ENCODE results near the gene RABGAP1L.
A peak's percentile ranks its signal among the peaks of the same experiment; 100 is the strongest.

The RABGAP1L gene

GRCh38 chr1:174984952-174985351 lies 825.6 kb downstream of the RABGAP1L start:
- no peak for DNase-seq

DNA sequence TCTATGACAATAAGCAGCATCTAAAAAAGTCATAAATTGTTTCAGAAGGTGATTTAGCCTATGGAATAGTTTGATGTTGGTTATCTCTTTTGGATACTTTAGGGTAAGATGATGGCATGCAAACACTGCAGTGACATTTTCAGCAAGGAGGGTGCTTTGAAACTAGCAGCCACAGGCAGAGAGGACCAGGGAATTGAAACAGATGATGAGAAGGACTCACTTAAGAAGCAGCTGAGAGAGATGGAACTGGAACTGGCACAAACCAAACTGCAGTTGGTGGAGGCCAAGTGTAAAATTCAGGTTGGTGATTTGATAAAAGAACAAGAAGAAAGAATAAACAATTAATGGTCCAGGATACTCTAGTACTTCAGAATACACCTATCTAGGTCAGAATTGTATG lies 829.2 kb downstream of the RABGAP1L start:
- DNase-seq: no peak

- no peak for DNase-seq
These were observed 829.7 kb downstream of the RABGAP1L start for GRCh38 chr1:174988986-174989385.

DNA sequence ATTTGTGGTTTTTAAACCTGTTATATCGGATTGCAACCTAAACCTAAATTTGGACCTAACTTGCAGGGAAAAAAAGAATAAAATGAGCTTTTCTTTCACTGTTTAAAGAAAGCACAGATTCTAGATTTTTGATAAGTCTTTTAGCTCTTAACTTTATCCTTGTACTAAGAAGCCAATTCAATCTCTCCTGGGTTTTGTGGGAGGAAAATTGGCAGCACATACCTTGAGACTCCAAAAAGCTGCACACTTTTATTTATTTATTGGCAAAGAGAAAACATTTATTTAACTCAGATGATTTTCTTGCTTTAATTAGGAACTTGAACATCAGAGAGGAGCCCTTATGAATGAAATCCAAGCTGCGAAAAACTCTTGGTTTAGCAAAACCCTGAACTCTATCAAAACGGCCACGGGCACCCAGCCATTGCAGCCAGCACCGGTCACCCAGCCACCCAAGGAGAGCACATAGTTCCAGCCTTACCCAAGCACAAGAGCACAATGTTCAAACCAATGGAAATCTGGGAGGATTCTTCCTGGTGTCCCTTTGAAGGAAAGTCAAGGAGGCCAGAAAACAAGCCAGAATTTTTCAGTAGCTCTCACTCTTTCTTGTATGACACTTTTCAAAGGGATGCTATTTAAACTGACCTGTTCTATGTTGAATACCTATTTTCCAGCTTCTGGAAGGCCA lies 830.4 kb downstream of the RABGAP1L start:
- no peak for DNase-seq

DNA sequence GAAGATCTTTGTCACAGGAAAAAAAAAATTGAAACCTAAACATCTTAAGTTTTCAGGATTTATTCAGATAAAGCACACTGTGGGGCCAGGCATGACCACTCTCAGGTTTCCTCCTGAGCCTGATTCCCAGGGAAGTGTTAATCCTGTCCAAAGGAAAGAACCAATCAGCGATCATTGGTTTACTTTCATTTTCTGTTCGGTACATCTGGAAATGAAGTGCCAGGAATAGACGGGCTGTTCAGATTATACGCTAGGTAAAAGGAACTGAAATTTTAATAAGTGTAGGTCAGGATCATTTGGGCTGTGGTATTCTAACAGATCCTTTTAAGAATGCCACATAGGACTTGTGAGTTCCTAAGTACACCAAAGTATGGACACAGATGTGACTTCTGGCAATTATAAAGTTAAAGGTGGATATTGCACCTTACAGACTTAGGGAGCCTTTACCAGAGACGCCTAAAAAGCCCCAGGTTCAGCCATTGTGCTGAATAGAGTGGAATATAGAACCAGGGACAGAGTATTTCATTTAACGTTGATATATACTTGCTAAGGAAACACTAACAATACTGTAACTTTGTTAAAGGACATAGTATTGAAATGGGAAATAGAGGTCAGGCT lies 831.2 kb downstream of the RABGAP1L start:
- DNase-seq: peak; percentile 33

GRCh38 chr1:174991473-174991872 lies 832.2 kb downstream of the RABGAP1L start:
- DNase-seq: no peak

DNA sequence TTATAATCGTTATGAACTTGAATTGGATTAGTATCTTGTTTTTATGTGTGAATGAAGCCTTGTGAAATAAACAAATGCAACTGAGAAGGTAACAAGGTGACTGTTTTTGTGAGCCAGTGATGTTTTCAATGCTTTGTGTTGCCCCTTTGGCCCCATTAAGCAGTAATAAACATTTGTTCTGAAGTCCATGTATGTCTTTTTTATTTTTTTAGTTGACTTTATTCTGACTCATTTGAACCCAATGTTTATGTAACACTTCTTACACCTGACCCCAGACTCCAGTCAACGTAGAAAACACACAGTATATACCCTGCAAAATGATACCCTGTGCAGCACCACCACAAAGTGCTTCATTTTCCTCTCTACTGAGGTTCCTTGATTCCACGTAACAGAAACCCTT lies 835.8 kb downstream of the RABGAP1L start:
- no peak for DNase-seq

DNA sequence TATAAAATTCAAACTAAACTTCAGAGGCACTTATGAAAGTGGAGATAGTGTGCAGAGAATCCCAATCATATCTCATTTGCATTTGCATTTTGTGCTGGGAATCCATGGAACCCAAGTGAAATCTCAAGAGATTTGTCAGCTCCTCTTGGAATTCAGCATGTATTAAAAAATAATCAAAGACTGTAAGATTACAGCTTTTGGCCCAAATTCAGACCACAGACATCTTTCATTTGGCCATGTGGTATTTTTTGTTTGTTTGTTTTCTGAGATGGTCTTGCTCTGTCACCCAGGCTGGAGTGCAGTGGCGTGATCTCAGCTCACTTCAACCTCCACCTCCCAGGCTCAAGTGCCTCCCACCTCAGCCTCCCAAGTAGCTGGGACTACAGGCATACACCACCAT lies 836.6 kb downstream of the RABGAP1L start:
- DNase-seq: no peak

DNA sequence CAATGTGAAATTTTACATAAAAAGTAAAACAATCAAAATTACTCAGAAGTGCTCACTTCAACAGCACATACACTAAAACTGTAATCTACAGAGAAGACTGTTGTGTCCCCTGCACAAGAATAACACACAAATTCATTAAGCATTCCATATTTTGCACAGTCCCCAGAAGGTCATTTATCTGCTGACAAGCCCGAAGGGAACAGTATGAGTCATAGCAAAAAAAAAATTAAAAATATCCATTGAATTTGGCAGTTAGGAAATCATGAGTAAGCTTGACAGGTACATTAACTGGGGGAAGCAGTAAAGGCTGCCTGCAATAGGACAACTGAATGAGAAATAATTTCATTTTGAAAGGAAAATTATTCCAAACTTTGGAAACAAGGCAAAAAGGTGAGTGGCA lies 837.2 kb downstream of the RABGAP1L start:
- no peak for DNase-seq

DNA sequence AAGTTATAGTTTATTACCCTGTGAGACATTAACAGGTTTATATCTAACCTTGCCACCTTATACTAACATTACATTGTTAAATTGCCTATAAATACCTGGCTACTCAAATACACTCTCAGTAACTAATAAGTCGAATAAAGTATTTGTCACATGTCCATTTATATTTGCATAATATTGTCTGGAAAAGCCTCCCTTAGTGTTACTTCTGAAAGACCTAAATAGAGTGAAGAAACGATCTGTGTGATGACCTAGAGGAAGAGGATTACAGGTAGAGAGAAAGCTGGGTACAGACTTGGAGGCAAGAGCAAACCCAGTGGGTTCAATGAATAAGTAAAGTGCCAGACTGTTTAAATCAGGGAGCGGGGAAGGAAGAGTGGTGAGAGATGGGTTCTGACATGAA lies 837.7 kb downstream of the RABGAP1L start:
- DNase-seq: no peak

- peak; percentile 91 for DNase-seq
These were observed 839.4 kb downstream of the RABGAP1L start for GRCh38 chr1:174998569-174999215.

DNA sequence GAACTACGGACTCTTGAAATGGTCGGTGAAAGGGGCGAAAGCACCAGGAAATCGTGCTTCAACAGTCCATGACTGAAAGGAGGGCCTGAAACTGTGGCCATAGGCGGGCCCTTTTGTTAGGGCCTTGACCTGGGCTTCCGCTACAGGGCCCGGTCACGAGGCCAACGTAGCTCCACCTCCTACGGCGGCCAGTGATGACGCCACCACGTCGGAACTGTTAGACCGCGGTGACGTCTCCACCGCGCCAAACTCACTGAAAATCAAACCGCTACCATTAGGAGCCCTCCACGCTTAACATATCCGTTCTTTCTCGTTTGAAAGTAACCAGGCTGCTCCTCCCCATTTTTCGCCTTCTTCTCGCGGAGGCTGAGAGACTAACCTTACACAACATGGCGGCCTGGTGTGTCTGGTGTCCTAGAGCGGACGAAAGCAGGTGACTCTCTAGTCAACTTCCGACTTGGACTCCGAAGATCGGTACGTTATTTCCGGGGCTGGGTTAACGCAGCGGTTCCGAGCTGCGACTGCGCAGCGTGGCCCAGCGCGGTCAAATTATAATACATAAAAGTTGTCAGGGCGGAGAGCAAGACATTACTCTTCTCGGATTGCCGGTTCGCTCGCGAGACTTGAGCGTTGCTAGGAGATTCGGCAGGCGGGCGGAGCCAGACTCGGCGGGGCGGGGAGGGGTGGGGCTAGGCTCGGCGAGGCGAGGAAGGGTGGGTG lies 840.1 kb downstream of the RABGAP1L start:
- DNase-seq: peak; percentile 100

DNA sequence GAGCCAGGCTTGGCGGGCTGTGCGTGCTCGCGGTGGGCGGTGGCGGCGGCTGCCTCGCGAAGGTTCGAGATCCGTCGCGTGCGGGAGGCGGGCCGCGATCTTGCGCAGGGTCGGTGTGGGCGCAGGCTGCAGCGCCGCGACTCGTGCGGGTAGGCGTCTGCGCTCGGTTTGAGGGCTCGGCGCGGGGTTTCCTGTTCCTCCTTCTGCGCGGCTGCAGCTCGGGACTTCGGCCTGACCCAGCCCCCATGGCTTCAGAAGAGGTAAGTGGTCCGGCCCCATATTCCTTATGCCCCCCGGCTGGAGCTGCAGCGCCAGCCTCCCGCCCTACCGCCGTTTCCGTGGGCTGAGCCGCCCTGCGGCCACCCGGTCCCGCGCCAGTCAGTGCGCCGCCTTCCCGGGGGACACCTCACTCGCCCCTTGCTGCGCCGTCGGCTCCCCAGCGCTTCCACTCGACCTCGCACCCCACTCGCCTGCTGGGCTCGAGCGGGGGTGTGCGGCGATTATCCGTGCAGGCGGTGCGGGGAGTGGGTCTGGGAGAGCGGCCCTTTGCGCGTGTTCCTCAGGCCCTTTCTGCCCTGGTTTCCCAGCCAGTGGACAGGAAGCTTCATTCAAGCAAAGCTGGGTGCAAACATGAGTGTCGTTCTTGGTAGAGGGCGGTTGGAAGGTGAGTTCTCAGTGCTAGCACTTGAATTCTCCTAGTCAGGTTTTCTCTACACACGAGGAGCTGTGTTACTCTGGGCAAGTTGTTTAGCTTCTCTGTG lies 840.8 kb downstream of the RABGAP1L start, which contains the start of gene CACYBP:
TSS of gene CACYBP (plus strand) at position 12 of the 761 bp plus-strand sequence. CDS start at position 246, 234 bp downstream.
- peak; percentile 74 for DNase-seq

DNA sequence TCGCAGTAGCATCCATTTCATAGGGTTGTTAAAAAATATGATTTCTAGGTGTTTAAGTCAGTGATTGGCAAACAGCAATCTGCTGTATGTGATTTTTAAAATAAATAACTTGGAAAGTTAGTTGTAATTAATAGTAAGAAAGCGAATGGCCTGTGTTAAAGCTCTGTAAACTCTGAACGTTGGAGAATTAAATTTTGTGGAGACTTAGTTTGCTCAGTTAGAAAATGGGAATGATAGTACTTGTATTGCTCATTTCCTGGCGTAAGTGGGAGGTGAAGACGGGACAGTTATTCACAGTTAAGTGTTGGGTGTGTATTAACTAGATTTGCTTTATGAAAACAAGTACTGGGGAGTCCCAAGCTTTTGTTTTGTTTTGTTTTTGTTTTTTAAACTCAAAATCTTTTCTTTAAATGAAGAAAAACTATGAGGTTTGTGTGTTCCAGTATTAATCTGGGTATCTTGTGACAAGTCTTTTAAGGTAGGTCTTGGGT lies 841.4 kb downstream of the RABGAP1L start:
- no peak for DNase-seq

- no peak for DNase-seq
These were observed 843.7 kb downstream of the RABGAP1L start for GRCh38 chr1:175002910-175003517.

- no peak for DNase-seq
These were observed 844.2 kb downstream of the RABGAP1L start for GRCh38 chr1:175003521-175003920.

GRCh38 chr1:175005085-175005783 lies 845.9 kb downstream of the RABGAP1L start:
- no peak for DNase-seq

GRCh38 chr1:175009532-175009931 lies 850.2 kb downstream of the RABGAP1L start:
- no peak for DNase-seq

GRCh38 chr1:175013445-175013844 lies 854.1 kb downstream of the RABGAP1L start:
- peak; percentile 52 for DNase-seq

DNA sequence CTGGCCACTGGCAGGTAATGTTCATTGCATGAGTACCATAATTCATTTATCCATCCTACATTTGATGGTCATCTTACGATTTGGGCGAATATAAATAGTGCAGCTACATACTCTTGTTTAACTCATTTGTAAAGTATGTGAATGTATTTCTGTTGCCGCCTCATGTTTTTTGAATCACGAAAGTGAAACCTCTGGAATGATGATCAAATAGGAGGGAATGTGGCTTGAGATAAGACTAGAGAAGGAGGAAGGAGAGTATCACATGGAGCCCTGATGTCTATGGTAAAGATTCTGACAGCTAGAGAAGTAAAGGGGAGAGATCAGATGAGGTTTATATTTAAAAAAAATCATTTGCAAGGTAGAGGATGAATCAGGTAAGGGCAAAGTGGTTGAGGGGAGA lies 855.9 kb downstream of the RABGAP1L start:
- no peak for DNase-seq

GRCh38 chr1:175019524-175019923 lies 860.2 kb downstream of the RABGAP1L start:
- DNase-seq: no peak

All from NCI-H82 (cell line).